CD4-positive, alpha-beta T cell treated with Interleukin-1 beta for 1 hour (primary cell): Measurements from ENCODE around the gene WWC2.
"Not testable (repeated sequence)": the region's sequence is repeated elsewhere in the genome, so short reads cannot be mapped to it uniquely, and the experiment has no call there.

Experiments used
- DNase-seq, 2 donors: peaks; one replicate each; pipeline ENCODE4 v3.0.0-alpha.2; 2020 to 2022

WWC2 gene

DNA sequence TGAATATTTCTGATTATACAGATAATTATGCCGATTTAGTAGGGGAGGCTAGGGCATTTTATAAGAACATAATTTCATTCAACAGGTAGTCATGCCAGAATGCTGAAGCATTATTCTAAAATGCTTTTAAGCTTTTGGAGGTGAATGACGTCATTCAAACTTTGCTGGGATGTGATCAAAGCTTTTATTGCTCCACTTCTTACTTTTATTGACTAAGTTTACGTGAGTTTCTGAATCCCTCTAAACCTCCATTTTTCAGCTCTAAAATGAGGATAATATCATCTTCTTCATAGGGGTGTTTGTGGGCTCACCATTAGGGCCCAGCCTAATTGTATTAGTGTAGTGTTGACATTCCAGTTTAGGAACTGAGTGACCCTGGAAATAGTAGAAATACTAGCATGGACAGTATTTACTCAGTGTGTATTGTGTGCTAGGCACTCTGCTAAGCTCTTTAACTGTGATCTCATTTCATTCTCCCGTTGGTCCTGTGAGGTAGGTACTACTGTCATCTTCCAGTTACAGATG, 3.0 kb downstream of the WWC2 start:
- no peak for DNase-seq

DNA sequence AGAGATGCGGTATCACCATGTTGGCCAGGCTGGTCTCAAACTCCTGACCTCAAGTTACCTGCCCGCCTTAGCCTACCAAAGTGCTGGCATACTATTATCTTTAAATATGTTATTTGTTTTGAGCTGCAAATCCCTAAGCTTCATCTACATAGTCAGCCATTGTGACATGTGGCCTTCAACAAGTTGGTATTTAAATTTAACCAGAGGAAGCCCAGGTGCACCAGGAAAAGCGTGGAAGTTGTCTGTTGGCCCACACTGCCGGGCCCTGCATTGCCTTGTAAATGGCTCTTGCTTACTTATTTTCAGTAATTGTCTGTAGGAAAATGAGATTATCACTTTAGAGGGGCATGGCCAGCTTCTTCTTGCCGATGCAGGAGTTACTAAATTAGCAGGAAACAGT, 6.0 kb downstream of the WWC2 start:
- no peak for DNase-seq

- no peak for DNase-seq
These were observed 7.8 kb downstream of the WWC2 start for GRCh38 chr4:183106839-183107238.

DNA sequence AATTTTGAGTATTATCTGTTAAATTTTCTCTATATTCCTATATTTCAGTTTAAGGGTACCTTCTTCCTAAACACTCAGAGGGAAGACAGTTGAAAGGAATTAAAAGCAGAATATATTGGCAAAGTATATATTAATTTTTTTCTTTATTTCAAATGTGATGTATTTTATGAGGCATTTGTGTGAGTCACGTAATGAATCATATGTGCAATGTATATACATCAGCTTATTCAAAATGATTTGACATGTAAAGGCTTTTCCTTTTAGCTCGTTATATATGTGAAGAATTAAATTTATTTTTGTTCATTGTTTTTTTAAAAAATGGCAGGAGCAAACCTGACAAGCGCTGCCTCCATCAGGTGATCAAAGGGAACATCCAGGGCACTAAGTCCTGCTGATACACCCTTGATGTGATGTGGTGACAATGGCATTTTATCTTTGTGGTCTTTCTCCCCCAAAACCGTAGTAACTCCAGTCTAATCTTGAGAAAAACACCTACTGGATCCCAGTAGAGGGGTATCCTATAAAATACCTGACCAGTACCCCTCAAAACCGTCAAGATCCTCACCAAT, 8.9 kb downstream of the WWC2 start:
- no peak for DNase-seq

DNA sequence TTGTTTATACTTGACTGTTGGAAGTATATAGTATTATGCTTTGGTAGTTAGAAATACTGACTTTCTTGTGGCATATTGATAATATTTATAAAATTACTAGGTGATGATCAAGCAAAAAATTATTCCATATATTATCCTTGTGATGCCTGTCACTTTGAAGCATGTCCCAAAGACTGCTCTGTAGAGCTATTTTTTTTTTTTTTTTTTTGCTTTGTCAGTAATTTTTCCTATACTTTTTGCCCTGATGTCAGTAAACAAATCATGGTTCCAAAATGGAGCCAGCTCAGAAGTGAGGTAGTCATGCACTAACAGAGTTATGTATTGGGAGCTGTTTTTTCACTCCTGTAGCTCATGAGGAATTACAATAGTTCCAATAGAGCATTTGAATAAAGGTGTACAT, 11.2 kb downstream of the WWC2 start:
- no peak for DNase-seq

DNA sequence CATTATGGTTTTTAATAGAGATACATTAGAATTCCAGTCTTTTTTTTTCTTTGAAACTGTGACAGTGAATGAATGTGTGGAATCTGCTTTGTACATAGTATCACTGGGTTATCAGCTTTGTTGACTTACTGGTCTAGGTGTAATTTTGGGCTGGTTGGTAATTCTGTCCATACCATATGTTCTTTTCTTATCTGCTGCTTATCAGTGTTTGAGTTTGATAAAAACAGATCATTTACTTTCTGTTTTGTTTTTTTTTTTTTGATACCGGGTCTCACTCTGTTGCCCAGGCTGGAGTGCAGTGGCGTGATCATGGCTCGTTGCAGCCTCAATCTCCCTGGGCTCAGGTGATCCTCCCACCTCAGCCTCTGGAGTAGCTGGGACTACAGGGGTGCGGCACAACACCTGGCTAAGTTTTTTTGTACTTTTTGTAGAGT, 12.4 kb downstream of the WWC2 start:
- DNase-seq: no peak

DNA sequence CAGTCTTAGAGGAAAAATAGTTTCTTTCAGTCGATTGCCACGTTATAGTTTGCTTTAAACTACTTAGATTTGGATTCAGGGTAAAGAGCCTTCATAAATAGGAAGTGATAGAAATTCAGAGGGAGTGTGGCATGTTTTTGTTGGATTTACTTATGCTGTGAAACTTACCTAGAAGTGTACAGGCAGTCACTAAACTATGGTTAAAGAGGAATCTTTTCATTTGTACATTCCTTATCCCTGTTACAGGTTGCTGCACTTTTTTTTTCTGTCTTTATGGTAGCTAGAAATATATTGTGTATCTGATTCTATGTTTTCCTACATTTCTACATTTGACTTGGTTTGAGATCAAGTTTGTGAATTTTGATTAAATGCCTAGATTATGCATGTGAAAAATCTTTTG, 19.1 kb downstream of the WWC2 start:
- DNase-seq: no peak

DNA sequence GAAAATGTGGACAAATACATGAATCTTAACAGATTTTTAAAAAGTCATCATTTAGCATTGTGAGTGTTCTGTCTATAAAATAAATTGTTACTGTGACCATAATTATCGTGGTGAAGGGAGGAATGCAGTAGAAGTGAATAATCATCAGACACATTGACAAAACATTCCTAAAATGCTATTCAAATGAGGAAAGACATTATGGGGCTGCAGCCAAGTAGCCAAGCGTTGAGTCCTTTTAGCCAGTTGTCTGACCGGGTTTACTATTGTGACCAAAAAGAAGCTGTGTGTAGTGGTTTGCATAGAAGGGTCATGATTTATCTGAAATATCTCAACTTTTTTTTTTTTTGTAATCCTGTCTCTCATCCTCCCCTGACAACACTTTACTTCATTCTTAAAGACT, 19.5 kb downstream of the WWC2 start:
- no peak for DNase-seq

DNA sequence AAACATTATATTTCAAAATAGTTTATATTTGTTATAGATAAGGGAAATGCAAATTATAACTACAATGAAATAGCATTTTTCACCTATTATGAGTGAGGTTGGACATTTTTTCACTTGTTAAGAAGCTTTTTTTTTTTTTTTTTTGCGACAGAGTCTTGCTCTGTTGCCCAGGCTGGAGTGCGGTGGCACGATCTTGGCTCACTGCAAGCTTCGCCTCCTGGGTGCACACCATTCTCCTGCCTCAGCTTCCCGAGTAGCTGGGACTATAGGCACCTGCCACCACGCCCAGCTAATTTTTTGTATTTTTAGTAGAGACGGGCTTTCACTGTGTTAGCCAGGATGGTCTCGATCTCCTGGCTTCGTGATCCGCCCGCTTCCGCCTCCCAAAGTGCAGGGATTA, 22.6 kb downstream of the WWC2 start:
- not testable (repeated sequence) for DNase-seq

- DNase-seq: no peak
These were observed 25.2 kb downstream of the WWC2 start for GRCh38 chr4:183124228-183124627.

- DNase-seq: no peak
These were observed 25.8 kb downstream of the WWC2 start for GRCh38 chr4:183124865-183125264.

DNA sequence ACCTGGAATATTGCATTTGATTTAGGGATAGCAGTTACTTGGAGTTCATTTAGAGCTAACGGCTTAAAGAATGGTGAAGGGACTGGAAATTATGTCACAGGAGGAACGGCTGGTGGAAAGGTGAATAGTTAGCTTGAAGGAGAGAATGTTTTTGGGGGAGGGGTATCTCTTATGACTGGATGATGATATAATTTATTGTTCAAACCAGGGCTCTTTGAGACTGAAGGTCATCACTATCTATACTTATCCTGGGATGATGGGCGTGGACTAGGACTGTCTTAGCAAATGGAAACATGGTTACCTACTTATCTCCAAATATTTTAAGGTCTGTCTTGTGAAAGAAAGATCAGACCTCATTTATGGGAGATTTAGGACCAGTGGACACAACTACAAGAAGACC, 30.1 kb downstream of the WWC2 start:
- DNase-seq: no peak

GRCh38 chr4:183129675-183130074, 30.6 kb downstream of the WWC2 start:
- no peak for DNase-seq

DNA sequence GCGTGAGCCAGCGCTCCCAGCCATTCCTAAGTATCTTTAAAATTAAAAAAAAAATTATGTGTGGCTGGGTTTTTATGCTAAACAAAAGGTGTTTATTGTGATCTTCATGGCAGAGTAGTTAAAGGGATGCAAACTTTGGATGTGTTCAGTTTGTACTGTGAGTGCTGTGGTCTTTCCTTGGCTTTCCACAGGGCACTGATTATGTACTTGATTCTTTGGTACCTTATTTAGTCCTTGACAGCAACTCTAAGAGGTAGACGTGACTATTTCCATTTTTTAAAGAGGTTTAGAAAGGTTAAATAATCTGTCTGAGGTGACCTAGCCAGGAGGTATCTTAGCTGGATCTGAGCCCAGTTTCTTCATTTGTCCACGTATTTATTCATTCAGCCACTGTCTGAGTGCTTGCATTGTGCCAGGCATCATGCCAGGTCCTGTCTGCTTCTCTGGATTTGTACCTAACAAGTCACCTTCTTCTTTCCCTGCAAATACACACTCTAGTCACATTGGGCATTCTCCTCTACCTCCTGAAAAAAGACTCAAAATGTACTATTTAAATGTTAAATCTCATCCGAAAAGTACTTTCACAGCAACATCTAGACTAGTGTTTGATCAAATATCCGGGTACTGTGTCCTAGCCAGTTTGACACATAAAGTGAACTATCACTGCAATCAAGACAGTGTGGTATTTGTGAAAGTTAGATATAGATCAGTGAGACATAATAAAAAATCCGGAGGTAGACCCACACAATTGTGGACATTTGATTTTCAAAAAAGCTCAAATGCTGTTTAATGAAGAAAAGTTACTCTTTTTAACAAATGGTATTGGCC, 31.5 kb downstream of the WWC2 start:
- DNase-seq: no peak

GRCh38 chr4:183132081-183132480, 33.0 kb downstream of the WWC2 start:
- no peak for DNase-seq

DNA sequence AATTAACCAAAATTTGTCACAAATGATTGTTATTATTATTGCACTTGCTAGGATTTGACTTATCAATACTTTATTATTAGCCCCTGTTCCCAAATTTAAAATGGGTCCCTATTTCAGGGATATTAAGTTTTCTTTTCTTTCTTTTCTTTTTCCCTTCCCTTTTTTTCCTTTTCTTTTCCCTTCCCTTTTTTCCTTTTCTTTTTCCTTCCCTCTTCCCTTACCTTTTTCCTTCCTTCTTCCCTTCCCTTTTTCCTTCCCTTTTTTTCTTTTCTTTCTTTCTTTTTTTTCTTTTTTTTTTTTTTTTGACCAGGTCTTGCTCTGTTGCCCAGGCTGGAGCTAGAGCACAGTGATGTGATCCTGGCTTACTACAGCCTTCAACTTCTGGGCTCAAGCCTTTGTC, 33.8 kb downstream of the WWC2 start:
- DNase-seq: no peak

GRCh38 chr4:183136855-183137254, 37.8 kb downstream of the WWC2 start:
- DNase-seq: no peak

- DNase-seq: no peak
These were observed 40.1 kb downstream of the WWC2 start for GRCh38 chr4:183139058-183139750.

GRCh38 chr4:183139972-183140570, 41.0 kb downstream of the WWC2 start:
- no peak for DNase-seq

DNA sequence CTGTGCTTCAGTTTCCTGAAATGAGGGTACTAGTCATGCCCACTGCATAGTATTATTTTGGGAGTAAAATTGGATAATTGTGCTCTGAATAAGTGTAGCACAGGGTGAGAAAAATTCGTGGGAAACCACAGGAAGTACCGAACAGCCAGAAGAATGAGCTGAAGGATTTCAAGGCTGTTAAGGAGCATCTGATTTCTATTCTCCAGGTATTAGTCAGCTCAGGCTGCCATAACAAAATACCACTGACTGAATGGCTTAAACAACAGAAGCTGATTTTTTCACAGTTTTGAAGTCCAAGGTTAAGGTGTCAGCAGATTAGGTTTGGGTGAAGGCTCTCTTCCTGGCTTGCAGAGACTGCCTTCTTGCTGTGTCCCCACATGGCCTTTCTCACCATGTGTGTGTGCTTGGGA, 41.9 kb downstream of the WWC2 start:
- DNase-seq: no peak

GRCh38 chr4:183141997-183142396, 42.9 kb downstream of the WWC2 start:
- no peak for DNase-seq

DNA sequence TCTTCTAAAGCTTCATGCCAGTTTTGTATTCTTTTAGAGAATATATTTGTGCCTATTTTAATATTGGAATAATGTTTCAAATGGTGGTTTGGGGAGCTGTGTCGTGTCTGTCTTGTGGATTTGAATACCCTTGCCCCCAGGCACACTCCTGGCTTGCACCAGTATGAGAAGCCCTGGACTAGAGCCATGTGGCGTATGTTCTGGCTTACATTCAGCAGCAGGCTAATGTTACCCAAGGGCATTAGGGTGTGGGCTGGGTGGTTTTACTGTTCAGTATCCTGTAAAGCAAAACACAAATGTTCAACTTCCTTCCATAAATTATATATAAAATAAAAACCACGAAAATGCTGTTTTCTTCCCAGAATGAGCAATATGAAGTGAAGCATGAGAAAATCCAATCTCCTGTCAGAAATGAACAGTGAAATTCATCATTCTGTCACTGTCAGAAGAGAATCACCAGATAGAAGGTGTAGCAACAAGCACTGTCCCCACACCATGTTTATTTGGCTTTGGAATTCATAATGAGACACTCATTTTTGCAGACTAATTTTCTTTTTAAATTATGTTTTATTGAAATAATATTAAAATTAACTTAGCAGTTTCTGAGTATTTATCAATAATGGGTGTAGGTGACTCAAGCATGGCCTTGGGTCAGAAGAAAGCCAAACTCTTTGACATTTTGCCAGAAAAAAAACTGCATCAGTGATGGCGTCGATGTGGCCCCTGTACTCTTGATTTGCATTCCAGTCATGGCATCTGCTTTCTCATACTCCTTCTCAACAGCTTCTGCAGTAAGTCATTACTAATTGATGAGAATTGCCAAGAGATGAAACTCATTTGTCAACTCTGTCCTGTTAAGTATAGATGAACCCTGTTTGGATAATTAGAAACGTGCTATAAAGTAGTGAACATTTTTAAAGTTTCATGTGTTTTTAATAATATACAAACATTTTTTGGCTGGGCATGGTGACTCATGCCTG, 43.8 kb downstream of the WWC2 start:
- no peak for DNase-seq
